Stimulated activated naive B cell treated with anti-CD40 and anti-IgM and Interleukin-4, amounts not matched to agents 10 μg/mL and 1 μg/mL and 100 μg/mL, for 72 hours (primary cell): ENCODE measurements around the gene TOMM6.

Source experiments
- ATAC-seq, 2 donors: fragments of 150-1000 bp; cut with Tn5 transposase; replicated peaks; 2 replicates each; pipeline ENCODE4 v1.10.0; 2021; ENCODE audit warnings: moderate library complexity in 1 of 2
- DNase-seq: peaks from one replicate; pipeline ENCODE4 v3.0.0; 2021
- H3K27ac Mint-ChIP-seq: one replicate; pipeline ENCODE4 v1.8.0; 2022; ENCODE audit warnings: mild to moderate bottlenecking, mixed read lengths
- H3K27me3 Mint-ChIP-seq, 2 donors: one replicate each; pipeline ENCODE4 v1.8.0; 2022; ENCODE audit warnings: mixed read lengths in 2 of 2
- H3K36me3 Mint-ChIP-seq, 2 donors: one replicate each; pipeline ENCODE4 v1.8.0; 2022; ENCODE audit warnings: mixed read lengths in 2 of 2, mild to moderate bottlenecking in 1 of 2
- H3K4me1 Mint-ChIP-seq, 2 donors: one replicate each; pipeline ENCODE4 v1.8.0; 2022; ENCODE audit warnings: mixed read lengths in 2 of 2, mild to moderate bottlenecking in 1 of 2
- H3K4me3 Mint-ChIP-seq, 2 donors: one replicate each; pipeline ENCODE4 v1.8.0; 2022; ENCODE audit warnings: mild to moderate bottlenecking in 2 of 2, mixed read lengths in 2 of 2, moderate library complexity in 1 of 2
- H3K9me3 Mint-ChIP-seq, 2 donors: one replicate each; pipeline ENCODE4 v1.8.0; 2022; ENCODE audit warnings: mixed read lengths in 2 of 2, mild to moderate bottlenecking in 1 of 2

Gene TOMM6

GRCh38 chr6:41774841-41775240 is 12.7 kb upstream of the TOMM6 start:
- H3K27me3 Mint-ChIP-seq = no peaks in the 10 kb centered on the region
- H3K9me3 Mint-ChIP-seq = no peaks in the 10 kb centered on the region
- H3K27ac Mint-ChIP-seq = no peak overlapping the region
- no peak for DNase-seq
- ATAC-seq = no peak
- no peak overlapping the region for H3K4me3 Mint-ChIP-seq
- H3K4me1 Mint-ChIP-seq = peaks cover 7 to 16% of the 10 kb centered on the region in 2 donors
- H3K36me3 Mint-ChIP-seq = peaks cover 32 to 49% of the 10 kb centered on the region in 2 donors

GRCh38 chr6:41775293-41775882 is 12.1 kb upstream of the TOMM6 start:
- no peak for ATAC-seq
- DNase-seq = no peak
- peaks cover 29 to 44% of the 10 kb centered on the region in 2 donors for H3K36me3 Mint-ChIP-seq
- H3K4me1 Mint-ChIP-seq = peaks cover 7 to 16% of the 10 kb centered on the region in 2 donors
- H3K9me3 Mint-ChIP-seq = no peaks in the 10 kb centered on the region
- H3K27me3 Mint-ChIP-seq = no peaks in the 10 kb centered on the region
- no peak overlapping the region for H3K4me3 Mint-ChIP-seq
- no peak overlapping the region for H3K27ac Mint-ChIP-seq

- no peak for DNase-seq
- Mint-ChIP-seq H3K4me1 (peaks cover 13 to 23% of the 10 kb centered on the region in 2 donors), H3K9me3 (no peaks in the 10 kb centered on the region), H3K27ac (no peak overlapping the region), H3K36me3 (peaks cover 14 to 27% of the 10 kb centered on the region in 2 donors), H3K27me3 (no peaks in the 10 kb centered on the region), H3K4me3 (no peak overlapping the region)
- no peak for ATAC-seq
Observed at GRCh38 chr6:41777551-41778285, 9.8 kb upstream of the TOMM6 start.

- ATAC-seq = no peak
- Mint-ChIP-seq H3K4me1 (peaks cover 13 to 23% of the 10 kb centered on the region in 2 donors), H3K4me3 (peak overlapping the region; percentile 89 to 91), H3K36me3 (peaks cover 14 to 26% of the 10 kb centered on the region in 2 donors), H3K9me3 (no peaks in the 10 kb centered on the region), H3K27me3 (no peaks in the 10 kb centered on the region), H3K27ac (peak overlapping the region; percentile 90)
- no peak for DNase-seq
Observed at GRCh38 chr6:41778895-41779294, 8.6 kb upstream of the TOMM6 start.

- Mint-ChIP-seq H3K4me1 (peaks cover 15 to 27% of the 10 kb centered on the region in 2 donors), H3K27ac (peak overlapping the region; percentile 90), H3K9me3 (no peaks in the 10 kb centered on the region), H3K36me3 (peaks cover 10 to 22% of the 10 kb centered on the region in 2 donors), H3K4me3 (peak overlapping the region; percentile 89 to 91), H3K27me3 (no peaks in the 10 kb centered on the region)
- no peak for DNase-seq
- peak in 1 of 2 donors; percentile 33 for ATAC-seq
Observed at GRCh38 chr6:41779336-41779735, 8.2 kb upstream of the TOMM6 start.

GRCh38 chr6:41779788-41780550 is 7.5 kb upstream of the TOMM6 start, which contains the start of gene FRS3:
Gene FRS3, minus strand, starts transcription at chr6:41779900. Its CDS starts 2,913 bp downstream, at chr6:41776987.
- H3K36me3 Mint-ChIP-seq = peaks cover 5 to 15% of the 10 kb centered on the region in 2 donors
- peak within 1 kb of the TSS; percentile 91 to 94 for H3K4me3 Mint-ChIP-seq
- no peaks in the 10 kb centered on the region for H3K9me3 Mint-ChIP-seq
- ATAC-seq = peak; percentile 92 to 97
- H3K27ac Mint-ChIP-seq = peak within 1 kb of the TSS; percentile 90
- DNase-seq = peak; percentile 98
- H3K4me1 Mint-ChIP-seq = peaks cover 21 to 33% of the 10 kb centered on the region in 2 donors
- no peaks in the 10 kb centered on the region for H3K27me3 Mint-ChIP-seq

GRCh38 chr6:41780551-41781365 is 6.7 kb upstream of the TOMM6 start, which contains the start of gene PRICKLE4:
Gene PRICKLE4, plus strand, starts transcription at chr6:41780782. Its CDS starts 2,692 bp downstream, at chr6:41783474.
- ATAC-seq = peak; percentile 1 to 2
- Mint-ChIP-seq H3K27me3 (no peaks in the 10 kb centered on the region), H3K27ac (peak within 1 kb of the TSS; percentile 75)

GRCh38 chr6:41781366-41781730 is 6.1 kb upstream of the TOMM6 start:
- Mint-ChIP-seq H3K27me3 (no peaks in the 10 kb centered on the region), H3K36me3 (peaks cover 2 to 10% of the 10 kb centered on the region in 2 donors), H3K4me1 (peaks cover 28 to 47% of the 10 kb centered on the region in 2 donors), H3K9me3 (no peaks in the 10 kb centered on the region), H3K4me3 (peak overlapping the region; percentile 49 to 78), H3K27ac (no peak overlapping the region)
- no peak for ATAC-seq
- no peak for DNase-seq

More at GRCh38 chr6:41780551-41781365, 6.7 kb upstream of the TOMM6 start, which contains the start of gene PRICKLE4:
- no peak for DNase-seq
- Mint-ChIP-seq H3K4me3 (peak within 1 kb of the TSS; percentile 87 to 94), H3K9me3 (no peaks in the 10 kb centered on the region), H3K36me3 (peaks cover 2 to 10% of the 10 kb centered on the region in 2 donors), H3K4me1 (peaks cover 24 to 41% of the 10 kb centered on the region in 2 donors)

- H3K27ac Mint-ChIP-seq = no peak overlapping the region
- no peak overlapping the region for H3K4me3 Mint-ChIP-seq
- H3K36me3 Mint-ChIP-seq = peaks cover 2 to 3% of the 10 kb centered on the region in 2 donors
- H3K4me1 Mint-ChIP-seq = peaks cover 26 to 46% of the 10 kb centered on the region in 2 donors
- no peaks in the 10 kb centered on the region for H3K9me3 Mint-ChIP-seq
- no peaks in the 10 kb centered on the region for H3K27me3 Mint-ChIP-seq
- DNase-seq (no peak), ATAC-seq (no peak)
Observed at GRCh38 chr6:41783106-41783780, 4.3 kb upstream of the TOMM6 start.

- DNase-seq = no peak
- Mint-ChIP-seq H3K36me3 (peaks cover 2 to 11% of the 10 kb centered on the region in 2 donors), H3K27me3 (no peaks in the 10 kb centered on the region), H3K4me1 (peaks cover 24 to 42% of the 10 kb centered on the region in 2 donors), H3K27ac (peak overlapping the region; percentile 44), H3K4me3 (peak overlapping the region in 1 of 2 donors; percentile 95), H3K9me3 (no peaks in the 10 kb centered on the region)
- ATAC-seq = no peak
Observed at GRCh38 chr6:41784581-41785171, 2.8 kb upstream of the TOMM6 start.

- Mint-ChIP-seq H3K27me3 (no peaks in the 10 kb centered on the region), H3K27ac (peak overlapping the region; percentile 44), H3K36me3 (peaks cover 7 to 17% of the 10 kb centered on the region in 2 donors), H3K9me3 (no peaks in the 10 kb centered on the region), H3K4me1 (peaks cover 26 to 42% of the 10 kb centered on the region in 2 donors), H3K4me3 (peak overlapping the region; percentile 95 to 98)
- no peak for DNase-seq
- no peak for ATAC-seq
Observed at GRCh38 chr6:41785254-41785653, 2.2 kb upstream of the TOMM6 start.

GRCh38 chr6:41785689-41786450 is 1.6 kb upstream of the TOMM6 start:
- peaks cover 8 to 19% of the 10 kb centered on the region in 2 donors for H3K36me3 Mint-ChIP-seq
- peak overlapping the region; percentile 99 for H3K27ac Mint-ChIP-seq
- DNase-seq = peak; percentile 18
- H3K4me1 Mint-ChIP-seq = peaks cover 26 to 40% of the 10 kb centered on the region in 2 donors
- no peaks in the 10 kb centered on the region for H3K9me3 Mint-ChIP-seq
- no peak for ATAC-seq
- H3K27me3 Mint-ChIP-seq = no peaks in the 10 kb centered on the region
- peak overlapping the region; percentile 95 to 98 for H3K4me3 Mint-ChIP-seq
